ENCODE results near the gene SORBS2.

The SORBS2 gene

GRCh38 chr4:185654965-185655554 is 156.9 kb downstream of the SORBS2 start:
- no peak overlapping the region for H3K4ac ChIP-seq (ENCODE audit: low read depth, low read length)
- WGBS (ENCODE audit: extremely low coverage, insufficient coverage, insufficient read length) = no CpG with 5 or more reads among the region's 4 CpGs
- H2BK12ac ChIP-seq (ENCODE audit: low read length) = no peak overlapping the region
- H3K79me1 ChIP-seq (ENCODE audit: low read length) = no peaks in the 10 kb centered on the region
- no peak overlapping the region for H3K23ac ChIP-seq (ENCODE audit: low read length)
- H3K9me3 ChIP-seq (ENCODE audit: insufficient read depth, low read depth, low read length) = no peaks in the 10 kb centered on the region
- H2AK5ac ChIP-seq (ENCODE audit: low read length) = no peak overlapping the region
- no peak overlapping the region for H3K27ac ChIP-seq (ENCODE audit: low read depth, low read length)
- no peak overlapping the region for H3K18ac ChIP-seq (ENCODE audit: low read length)
- H3K4me2 ChIP-seq (ENCODE audit: low read length) = no peak overlapping the region
- no peak overlapping the region for H2AFZ ChIP-seq (ENCODE audit: insufficient read depth, low read length, poor library complexity)
- peaks cover 7 to 10% of the 10 kb centered on the region in 2 experiments for H3K4me1 ChIP-seq (ENCODE audit: control insufficient read depth in 1 of 2, insufficient read depth in 2 of 2, low read length in 2 of 2)
- no peak overlapping the region for H4K91ac ChIP-seq (ENCODE audit: low read depth, low read length)
- no peaks in the 10 kb centered on the region for H3K27me3 ChIP-seq (ENCODE audit: insufficient read depth, low read length)
- no peaks in the 10 kb centered on the region for H3K79me2 ChIP-seq (ENCODE audit: control insufficient read depth, insufficient read depth, low read length, poor library complexity)
- H3K4me3 ChIP-seq (ENCODE audit: low read depth, low read length) = no peak overlapping the region
- no peak overlapping the region for H2BK120ac ChIP-seq (ENCODE audit: insufficient read depth, low read length, poor library complexity)
- no peak overlapping the region for H4K8ac ChIP-seq (ENCODE audit: low read depth, low read length)
- no peak overlapping the region for H2BK5ac ChIP-seq (ENCODE audit: low read depth, low read length, poor library complexity)
- no peak for DNase-seq
- H3K9ac ChIP-seq (ENCODE audit: low read length) = no peak overlapping the region
- no peak overlapping the region for H3K14ac ChIP-seq (ENCODE audit: low read length)
- no peaks in the 10 kb centered on the region for H3K36me3 ChIP-seq (ENCODE audit: control insufficient read depth in 1 of 2, insufficient read depth in 2 of 2, low read length in 2 of 2)
- H4K12ac ChIP-seq (ENCODE audit: low read depth, low read length) = no peak overlapping the region

GRCh38 chr4:185654311-185654710 is 157.7 kb downstream of the SORBS2 start:
- H2AK5ac ChIP-seq (ENCODE audit: low read length) = no peak overlapping the region

GRCh38 chr4:185651851-185652250 is 160.1 kb downstream of the SORBS2 start:
- Histone ChIP-seq H3K18ac (ENCODE audit: low read length) (no peak overlapping the region), H3K27ac (ENCODE audit: low read depth, low read length) (no peak overlapping the region), H3K4ac (ENCODE audit: low read depth, low read length) (no peak overlapping the region), H3K27me3 (ENCODE audit: insufficient read depth, low read length) (no peaks in the 10 kb centered on the region), H3K14ac (ENCODE audit: low read length) (no peak overlapping the region), H3K9ac (ENCODE audit: low read length) (no peak overlapping the region), H4K91ac (ENCODE audit: low read depth, low read length) (no peak overlapping the region), H4K12ac (ENCODE audit: low read depth, low read length) (no peak overlapping the region), H2BK5ac (ENCODE audit: low read depth, low read length, poor library complexity) (no peak overlapping the region), H3K4me1 (ENCODE audit: control insufficient read depth in 1 of 2, insufficient read depth in 2 of 2, low read length in 2 of 2) (peaks cover 3 to 6% of the 10 kb centered on the region in 2 experiments), H2BK12ac (ENCODE audit: low read length) (no peak overlapping the region), H2BK120ac (ENCODE audit: insufficient read depth, low read length, poor library complexity) (no peak overlapping the region), H3K36me3 (ENCODE audit: control insufficient read depth in 1 of 2, insufficient read depth in 2 of 2, low read length in 2 of 2) (no peaks in the 10 kb centered on the region), H3K23ac (ENCODE audit: low read length) (no peak overlapping the region), H2AK5ac (ENCODE audit: low read length) (no peak overlapping the region), H3K79me2 (ENCODE audit: control insufficient read depth, insufficient read depth, low read length, poor library complexity) (no peaks in the 10 kb centered on the region), H3K4me3 (ENCODE audit: low read depth, low read length) (no peak overlapping the region), H3K9me3 (ENCODE audit: insufficient read depth, low read depth, low read length) (no peaks in the 10 kb centered on the region), H4K8ac (ENCODE audit: low read depth, low read length) (no peak overlapping the region), H3K4me2 (ENCODE audit: low read length) (no peak overlapping the region), H3K79me1 (ENCODE audit: low read length) (no peaks in the 10 kb centered on the region), H2AFZ (ENCODE audit: insufficient read depth, low read length, poor library complexity) (no peak overlapping the region)
- WGBS (ENCODE audit: extremely low coverage, insufficient coverage, insufficient read length) = no CpG with 5 or more reads among the region's 7 CpGs
- DNase-seq = no peak

More at GRCh38 chr4:185654311-185654710, 157.7 kb downstream of the SORBS2 start:
- no peak overlapping the region for H3K9ac ChIP-seq (ENCODE audit: low read length)
- no peak overlapping the region for H3K4me2 ChIP-seq (ENCODE audit: low read length)
- no peak overlapping the region for H4K12ac ChIP-seq (ENCODE audit: low read depth, low read length)
- H3K27me3 ChIP-seq (ENCODE audit: insufficient read depth, low read length) = no peaks in the 10 kb centered on the region
- no peaks in the 10 kb centered on the region for H3K9me3 ChIP-seq (ENCODE audit: insufficient read depth, low read depth, low read length)
- no peak overlapping the region for H3K4ac ChIP-seq (ENCODE audit: low read depth, low read length)
- no peak overlapping the region for H3K14ac ChIP-seq (ENCODE audit: low read length)
- no peaks in the 10 kb centered on the region for H3K79me1 ChIP-seq (ENCODE audit: low read length)
- H2BK5ac ChIP-seq (ENCODE audit: low read depth, low read length, poor library complexity) = no peak overlapping the region
- peak; percentile 17 to 79 for DNase-seq
- H4K91ac ChIP-seq (ENCODE audit: low read depth, low read length) = no peak overlapping the region
- no peaks in the 10 kb centered on the region for H3K79me2 ChIP-seq (ENCODE audit: control insufficient read depth, insufficient read depth, low read length, poor library complexity)
- no peak overlapping the region for H3K18ac ChIP-seq (ENCODE audit: low read length)
- no peak overlapping the region for H3K27ac ChIP-seq (ENCODE audit: low read depth, low read length)
- H3K4me1 ChIP-seq (ENCODE audit: control insufficient read depth in 1 of 2, insufficient read depth in 2 of 2, low read length in 2 of 2) = peaks cover 7 to 10% of the 10 kb centered on the region in 2 experiments
- no peak overlapping the region for H3K23ac ChIP-seq (ENCODE audit: low read length)
- no peak overlapping the region for H2AFZ ChIP-seq (ENCODE audit: insufficient read depth, low read length, poor library complexity)
- no peak overlapping the region for H3K4me3 ChIP-seq (ENCODE audit: low read depth, low read length)
- H2BK12ac ChIP-seq (ENCODE audit: low read length) = no peak overlapping the region
- H2BK120ac ChIP-seq (ENCODE audit: insufficient read depth, low read length, poor library complexity) = no peak overlapping the region
- no peak overlapping the region for H4K8ac ChIP-seq (ENCODE audit: low read depth, low read length)
- WGBS (ENCODE audit: extremely low coverage, insufficient coverage, insufficient read length) = no CpG with 5 or more reads among the region's 3 CpGs
- H3K36me3 ChIP-seq (ENCODE audit: control insufficient read depth in 1 of 2, insufficient read depth in 2 of 2, low read length in 2 of 2) = no peaks in the 10 kb centered on the region

- Histone ChIP-seq H3K79me1 (ENCODE audit: low read length) (no peaks in the 10 kb centered on the region), H3K4me3 (ENCODE audit: low read depth, low read length) (no peak overlapping the region), H2AFZ (ENCODE audit: insufficient read depth, low read length, poor library complexity) (no peak overlapping the region), H3K27me3 (ENCODE audit: insufficient read depth, low read length) (no peaks in the 10 kb centered on the region), H3K18ac (ENCODE audit: low read length) (no peak overlapping the region), H2BK120ac (ENCODE audit: insufficient read depth, low read length, poor library complexity) (no peak overlapping the region), H3K9ac (ENCODE audit: low read length) (no peak overlapping the region), H3K4me2 (ENCODE audit: low read length) (no peak overlapping the region), H3K23ac (ENCODE audit: low read length) (no peak overlapping the region), H3K4me1 (ENCODE audit: control insufficient read depth in 1 of 2, insufficient read depth in 2 of 2, low read length in 2 of 2) (peaks cover 0 to 2% of the 10 kb centered on the region in 2 experiments), H3K14ac (ENCODE audit: low read length) (no peak overlapping the region), H4K8ac (ENCODE audit: low read depth, low read length) (no peak overlapping the region), H3K79me2 (ENCODE audit: control insufficient read depth, insufficient read depth, low read length, poor library complexity) (no peaks in the 10 kb centered on the region), H4K12ac (ENCODE audit: low read depth, low read length) (no peak overlapping the region), H2AK5ac (ENCODE audit: low read length) (no peak overlapping the region), H3K36me3 (ENCODE audit: control insufficient read depth in 1 of 2, insufficient read depth in 2 of 2, low read length in 2 of 2) (no peaks in the 10 kb centered on the region), H2BK12ac (ENCODE audit: low read length) (peak overlapping the region; percentile 22), H3K4ac (ENCODE audit: low read depth, low read length) (no peak overlapping the region), H2BK5ac (ENCODE audit: low read depth, low read length, poor library complexity) (no peak overlapping the region), H3K27ac (ENCODE audit: low read depth, low read length) (no peak overlapping the region), H3K9me3 (ENCODE audit: insufficient read depth, low read depth, low read length) (no peaks in the 10 kb centered on the region), H4K91ac (ENCODE audit: low read depth, low read length) (peak overlapping the region; percentile 6)
- no CpG with 5 or more reads among the region's 5 CpGs for WGBS (ENCODE audit: extremely low coverage, insufficient coverage, insufficient read length)
- DNase-seq = peak in 1 of 2 donors; percentile 4
Measured at GRCh38 chr4:185651137-185651677, 160.8 kb downstream of the SORBS2 start.

All from trophoblast cell (in vitro differentiated cells and primary cell).